NCI-H748 (cell line): ENCODE results near the gene TMEM270.

Source experiments
- DNase-seq: peaks from one replicate; lab custom pipeline; 2025; ENCODE audit not compliant: unreplicated experiment; lab: John Stamatoyannopoulos, UW

TMEM270 gene

GRCh38 chr7:73904219-73905137 is 43.5 kb downstream of the TMEM270 start:
- no peak for DNase-seq

DNA sequence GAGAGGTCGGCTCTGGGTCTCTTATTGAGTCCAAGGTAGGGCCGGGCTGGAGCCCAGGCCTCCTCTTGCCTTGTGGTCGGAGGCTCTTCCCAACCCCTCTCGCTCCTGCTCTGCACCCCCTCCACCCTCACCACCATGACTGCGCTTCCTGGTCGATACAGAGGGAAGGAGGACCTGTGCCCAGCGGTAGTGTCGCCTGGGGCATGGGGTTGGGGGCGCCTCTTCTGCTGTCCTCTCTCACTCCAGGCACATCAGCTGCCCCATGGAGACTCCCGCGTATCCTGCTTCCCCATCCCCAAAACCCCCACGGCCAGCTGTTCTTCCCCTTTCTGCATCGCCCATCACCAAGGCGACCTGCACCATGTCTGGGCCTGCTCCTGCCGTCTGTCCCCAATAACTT is 44.4 kb downstream of the TMEM270 start:
- no peak for DNase-seq

- no peak for DNase-seq
Observed at GRCh38 chr7:73906874-73907273, 45.9 kb downstream of the TMEM270 start.

GRCh38 chr7:73907554-73908122 is 46.7 kb downstream of the TMEM270 start:
- DNase-seq = no peak

GRCh38 chr7:73908123-73908611 is 47.2 kb downstream of the TMEM270 start:
- no peak for DNase-seq

DNA sequence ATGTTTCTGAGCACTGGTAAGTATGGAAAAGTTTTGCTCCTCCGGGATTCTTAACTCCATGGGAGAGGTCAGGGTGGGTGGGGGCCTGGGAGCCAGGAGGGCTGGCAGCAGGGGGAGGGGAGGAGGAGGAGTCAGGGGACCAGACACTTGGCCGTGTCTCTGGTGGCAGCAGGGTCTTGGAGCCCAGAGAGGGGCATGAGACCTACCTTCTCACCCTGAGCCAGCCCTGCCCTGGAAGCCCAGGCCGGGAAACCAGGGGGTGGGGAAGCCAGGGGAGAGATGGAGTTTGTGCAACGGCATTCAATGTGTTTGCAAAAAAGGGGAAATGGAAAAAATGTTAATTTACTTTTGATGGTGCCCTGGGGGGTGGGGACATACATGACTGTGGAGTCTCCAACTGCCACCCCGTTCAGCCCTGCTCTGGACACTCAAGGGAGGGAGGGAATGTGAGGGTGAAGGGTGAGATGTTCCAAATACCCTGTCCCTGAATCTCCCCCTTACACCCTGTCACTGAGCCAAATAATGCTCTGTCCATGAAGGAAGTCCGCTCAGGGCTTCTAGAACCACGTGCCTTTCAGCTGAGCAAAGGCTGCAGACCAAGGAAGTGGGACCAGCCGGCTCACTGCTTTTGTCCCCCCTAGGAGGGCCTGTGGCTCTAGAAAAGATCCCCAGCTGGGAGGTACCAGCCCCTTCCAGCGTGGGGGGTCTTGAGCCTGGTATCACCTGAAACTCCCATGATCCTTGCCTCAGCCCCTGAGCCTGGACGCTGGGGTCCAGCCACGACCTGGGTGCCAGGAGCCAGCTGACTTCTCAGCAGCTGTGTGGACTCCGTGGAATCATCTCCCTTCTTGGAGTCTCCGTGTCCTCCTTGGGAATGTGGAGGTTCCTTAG is 48.3 kb downstream of the TMEM270 start:
- DNase-seq = no peak

DNA sequence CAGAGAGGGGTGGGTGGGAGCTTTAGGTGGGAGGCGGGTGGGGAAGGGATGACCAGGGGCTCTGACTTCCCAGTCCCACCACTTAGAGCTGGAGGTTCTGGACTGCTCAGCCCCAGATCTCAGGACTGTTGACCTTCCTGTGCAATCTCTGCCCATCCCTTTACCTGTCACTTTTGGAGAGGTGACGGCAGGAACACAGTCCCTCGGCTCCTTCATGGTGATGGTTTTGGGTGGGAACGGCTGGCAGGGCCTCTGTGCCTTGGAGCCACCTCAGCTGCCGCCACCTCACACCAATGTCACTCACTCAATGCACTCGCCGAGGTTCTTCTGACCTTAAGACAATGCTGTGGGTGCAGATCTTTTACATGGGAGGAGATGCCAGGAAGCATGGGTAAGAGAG is 49.0 kb downstream of the TMEM270 start:
- no peak for DNase-seq

GRCh38 chr7:73912223-73912622 is 51.3 kb downstream of the TMEM270 start:
- DNase-seq = no peak
